ENCODE measurements around the gene TMEM213.

GRCh38 chr7:138750901-138751464 lies 46.8 kb upstream of the TMEM213 start:
- TF ChIP-seq MYC (IDR thresholded peaks at IDR 0.05; ENCODE audit: insufficient read depth, insufficient read length, insufficient replicate concordance, low read length, severe bottlenecking) (no peak), SMARCA5 (IDR thresholded peaks at IDR 0.05) (no peak), RFX5 (IDR thresholded peaks at IDR 0.05; ENCODE audit: low read depth, low read length) (no peak)
- TF ChIP-seq, protein P1, sequence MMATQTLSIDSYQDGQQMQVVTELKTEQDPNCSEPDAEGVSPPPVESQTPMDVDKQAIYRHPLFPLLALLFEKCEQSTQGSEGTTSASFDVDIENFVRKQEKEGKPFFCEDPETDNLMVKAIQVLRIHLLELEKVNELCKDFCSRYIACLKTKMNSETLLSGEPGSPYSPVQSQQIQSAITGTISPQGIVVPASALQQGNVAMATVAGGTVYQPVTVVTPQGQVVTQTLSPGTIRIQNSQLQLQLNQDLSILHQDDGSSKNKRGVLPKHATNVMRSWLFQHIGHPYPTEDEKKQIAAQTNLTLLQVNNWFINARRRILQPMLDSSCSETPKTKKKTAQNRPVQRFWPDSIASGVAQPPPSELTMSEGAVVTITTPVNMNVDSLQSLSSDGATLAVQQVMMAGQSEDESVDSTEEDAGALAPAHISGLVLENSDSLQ (IDR thresholded peaks at IDR 0.05) = no peak
